NCI-H510A treated with DMSO at 0.1 percent for 48 hours (cell line): ENCODE results near the gene CPEB2.

ENCODE experiments used
- DNase-seq: peaks from one replicate; lab custom pipeline; 2025; lab: John Stamatoyannopoulos, UW

The CPEB2 gene

GRCh38 chr4:15118292-15118691 lies 116.0 kb downstream of the CPEB2 start:
- DNase-seq: no peak
